Measurements from ENCODE around the gene KLF9.

DNA sequence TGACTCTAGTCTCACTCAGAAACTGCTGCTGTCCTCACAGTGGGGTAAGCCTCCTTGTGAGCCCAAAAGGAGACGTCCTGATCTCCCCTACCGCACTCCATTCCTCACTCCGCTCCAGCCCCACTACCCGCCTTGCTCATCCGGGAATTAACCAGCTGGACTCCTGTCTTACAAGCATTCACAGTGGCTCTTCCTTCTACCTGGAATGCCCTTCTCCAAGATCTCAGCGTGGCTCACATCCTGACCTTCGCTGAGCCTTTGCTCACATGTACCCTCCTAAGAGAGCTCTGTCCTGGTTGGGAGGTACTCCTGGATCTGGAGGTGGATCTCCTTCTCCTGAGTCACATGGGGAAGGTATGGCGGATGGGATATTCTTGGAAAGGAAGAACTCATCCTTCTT, 10.7 kb upstream of the KLF9 start:
- TF ChIP-seq CTCF (IDR thresholded peaks at IDR 0.05) (no peak), POLR2A (IDR thresholded peaks at IDR 0.05) (no peak)
